ENCODE measurements around the gene CORIN.

DNA sequence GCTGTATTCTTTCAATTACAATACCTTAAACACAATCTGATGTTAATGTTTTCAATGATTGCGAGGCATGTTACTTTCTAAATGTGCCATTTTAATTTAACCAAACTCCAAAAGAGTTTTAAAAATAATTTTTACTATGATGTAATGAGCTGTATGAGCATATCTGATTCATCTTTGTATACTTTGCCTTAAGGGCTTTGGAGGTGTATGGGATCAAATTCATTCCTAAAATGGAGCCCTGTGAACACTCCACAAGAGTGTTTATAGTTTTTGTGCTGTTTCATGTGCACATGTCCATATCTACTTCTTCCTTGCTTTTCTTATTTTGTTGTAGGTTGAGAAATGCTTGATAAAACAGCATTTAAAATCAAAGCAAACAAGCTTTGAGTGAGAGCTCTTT, 270.4 kb downstream of the CORIN start:
- TF ChIP-seq, protein P1, sequence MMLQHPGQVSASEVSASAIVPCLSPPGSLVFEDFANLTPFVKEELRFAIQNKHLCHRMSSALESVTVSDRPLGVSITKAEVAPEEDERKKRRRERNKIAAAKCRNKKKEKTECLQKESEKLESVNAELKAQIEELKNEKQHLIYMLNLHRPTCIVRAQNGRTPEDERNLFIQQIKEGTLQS (IDR thresholded peaks at IDR 0.05) = no peak
- TF ChIP-seq CTCF (IDR thresholded peaks at IDR 0.05 in 2 of 3, conservative IDR thresholded peaks at IDR 0.05 in 1 of 3; ENCODE audit: borderline replicate concordance in 1 of 3, insufficient read depth in 1 of 3, low read depth in 2 of 3, low read length in 2 of 3) = no peak

Measured in HCT116 (cell line).